ENCODE results near the gene PATJ. TPM values are rescaled to one million over a fixed set of nuclear protein-coding genes. Genes with fewer than 3 reads are reported as not detected.

Gene PATJ
- total RNA-seq, 1 experiment from 2014 or later: 57.9 TPM

DNA sequence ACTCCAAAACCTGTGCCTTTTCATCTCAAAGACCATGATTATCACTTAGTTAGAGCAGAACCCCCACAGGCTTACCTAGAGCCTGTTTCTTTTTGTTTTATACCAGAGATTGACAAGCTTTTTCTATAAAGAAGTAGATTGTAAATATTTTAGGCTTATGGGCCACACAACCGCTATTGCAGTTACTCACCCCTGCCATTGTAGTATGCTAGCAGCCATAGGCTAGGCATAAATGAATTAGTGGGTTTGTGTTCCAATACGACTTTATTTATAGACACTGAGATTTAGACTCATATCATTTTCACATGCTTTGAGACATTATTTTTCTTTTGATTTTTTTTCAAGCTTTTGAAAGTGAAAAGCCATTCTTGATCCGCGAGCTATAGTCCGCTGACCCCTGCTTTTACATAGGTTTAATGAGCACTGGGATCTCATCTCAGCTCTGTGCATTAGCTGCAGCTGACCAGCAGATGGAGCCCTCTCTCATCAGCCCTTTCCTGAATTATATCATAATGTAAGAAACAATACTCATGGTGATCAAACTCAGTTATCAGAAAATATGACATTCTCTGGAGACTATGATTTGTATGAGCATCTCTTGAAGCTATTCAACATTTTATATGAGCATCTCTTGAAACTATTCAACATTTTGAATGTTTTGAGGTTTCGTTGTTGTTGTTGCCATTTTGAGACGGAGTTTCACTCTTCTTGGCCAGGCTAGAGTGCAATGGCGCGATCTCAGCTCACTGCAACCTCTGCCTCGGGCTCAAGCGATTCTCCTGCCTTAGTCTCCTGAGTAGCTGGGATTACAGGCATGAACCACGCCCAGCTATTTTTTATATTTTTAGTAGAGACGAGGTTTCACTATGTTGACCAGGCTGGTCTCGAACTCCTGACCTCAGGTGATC is 340.4 kb downstream of the PATJ start:
- Mint-ChIP-seq H3K27me3 (ENCODE audit: low read depth) (no peaks in the 10 kb centered on the region), H3K9me3 (no peaks in the 10 kb centered on the region), H3K27ac (peak overlapping the region; percentile 19), H3K4me1 (no peaks in the 10 kb centered on the region), H3K4me3 (no peak overlapping the region), H3K36me3 (peaks cover 15% of the 10 kb centered on the region; the same call in 1 of the 2 replicates)
- TF ChIP-seq, protein P1, sequence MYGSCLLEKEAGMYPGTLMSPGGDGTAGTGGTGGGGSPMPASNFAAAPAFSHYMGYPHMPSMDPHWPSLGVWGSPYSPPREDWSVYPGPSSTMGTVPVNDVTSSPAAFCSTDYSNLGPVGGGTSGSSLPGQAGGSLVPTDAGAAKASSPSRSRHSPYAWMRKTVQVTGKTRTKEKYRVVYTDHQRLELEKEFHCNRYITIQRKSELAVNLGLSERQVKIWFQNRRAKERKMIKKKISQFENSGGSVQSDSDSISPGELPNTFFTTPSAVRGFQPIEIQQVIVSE (CRISPR knock-in tag; IDR thresholded peaks at IDR 0.05; ENCODE audit: borderline replicate concordance): no peak
- TF ChIP-seq ZNF317 (CRISPR knock-in tag; IDR thresholded peaks at IDR 0.05; ENCODE audit: borderline replicate concordance, low read depth) (no peak), ZNF671 (CRISPR knock-in tag; IDR thresholded peaks at IDR 0.05) (no peak), CREB1 (CRISPR knock-in tag; IDR thresholded peaks at IDR 0.05) (no peak), FOXJ3 (CRISPR knock-in tag; IDR thresholded peaks at IDR 0.05; ENCODE audit: borderline replicate concordance) (no peak)
- TF ChIP-seq, protein P2, sequence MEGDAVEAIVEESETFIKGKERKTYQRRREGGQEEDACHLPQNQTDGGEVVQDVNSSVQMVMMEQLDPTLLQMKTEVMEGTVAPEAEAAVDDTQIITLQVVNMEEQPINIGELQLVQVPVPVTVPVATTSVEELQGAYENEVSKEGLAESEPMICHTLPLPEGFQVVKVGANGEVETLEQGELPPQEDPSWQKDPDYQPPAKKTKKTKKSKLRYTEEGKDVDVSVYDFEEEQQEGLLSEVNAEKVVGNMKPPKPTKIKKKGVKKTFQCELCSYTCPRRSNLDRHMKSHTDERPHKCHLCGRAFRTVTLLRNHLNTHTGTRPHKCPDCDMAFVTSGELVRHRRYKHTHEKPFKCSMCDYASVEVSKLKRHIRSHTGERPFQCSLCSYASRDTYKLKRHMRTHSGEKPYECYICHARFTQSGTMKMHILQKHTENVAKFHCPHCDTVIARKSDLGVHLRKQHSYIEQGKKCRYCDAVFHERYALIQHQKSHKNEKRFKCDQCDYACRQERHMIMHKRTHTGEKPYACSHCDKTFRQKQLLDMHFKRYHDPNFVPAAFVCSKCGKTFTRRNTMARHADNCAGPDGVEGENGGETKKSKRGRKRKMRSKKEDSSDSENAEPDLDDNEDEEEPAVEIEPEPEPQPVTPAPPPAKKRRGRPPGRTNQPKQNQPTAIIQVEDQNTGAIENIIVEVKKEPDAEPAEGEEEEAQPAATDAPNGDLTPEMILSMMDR (IDR thresholded peaks at IDR 0.05): peak; percentile 86
- peak; percentile 57 for DNase-seq (ENCODE audit: low spot score)
- POLR2A ChIA-PET: no interaction called here
- ATAC-seq: peak; percentile 94
- CTCF ChIA-PET: interaction anchor here (0.5 to 2.7 kb wide), 40 partner anchors 8 to 350 kb away, joined by 3 to 38 read pairs (median 4); no protein-coding TSS in a partner anchor

DNA sequence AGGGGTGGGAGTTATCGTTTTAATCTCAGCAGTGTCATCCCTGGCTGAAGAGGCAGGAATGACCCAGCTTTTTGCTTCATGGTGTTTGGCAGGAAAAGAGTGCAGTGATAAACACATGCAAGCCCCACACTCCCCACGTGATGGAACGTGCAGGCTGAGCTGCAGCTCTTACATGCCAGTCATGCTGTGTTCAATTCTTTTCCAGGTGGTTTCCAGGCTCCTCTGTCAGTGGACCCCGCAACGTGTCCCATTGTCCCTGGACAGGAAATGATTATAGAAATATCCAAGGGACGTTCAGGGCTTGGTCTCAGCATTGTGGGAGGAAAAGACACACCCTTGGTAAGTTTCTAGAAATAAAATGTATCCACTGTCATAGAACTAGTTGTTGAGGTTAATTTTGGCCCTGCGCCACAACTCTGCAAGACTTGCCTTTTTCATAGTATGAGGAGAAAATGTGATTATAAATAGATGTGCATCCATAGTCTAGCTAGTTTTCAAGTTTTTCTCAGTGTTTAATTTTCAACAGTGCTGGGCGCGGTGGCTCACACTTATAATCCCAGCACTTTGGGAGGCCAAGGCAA is 342.1 kb downstream of the PATJ start:
- H3K36me3 Mint-ChIP-seq: peaks cover 10% of the 10 kb centered on the region; the same call in 1 of the 2 replicates
- ATAC-seq (no peak), DNase-seq (ENCODE audit: low spot score) (no peak)
- TF ChIP-seq, protein P1 (CRISPR knock-in tag; IDR thresholded peaks at IDR 0.05; ENCODE audit: borderline replicate concordance): no peak
- TF ChIP-seq, protein P3, sequence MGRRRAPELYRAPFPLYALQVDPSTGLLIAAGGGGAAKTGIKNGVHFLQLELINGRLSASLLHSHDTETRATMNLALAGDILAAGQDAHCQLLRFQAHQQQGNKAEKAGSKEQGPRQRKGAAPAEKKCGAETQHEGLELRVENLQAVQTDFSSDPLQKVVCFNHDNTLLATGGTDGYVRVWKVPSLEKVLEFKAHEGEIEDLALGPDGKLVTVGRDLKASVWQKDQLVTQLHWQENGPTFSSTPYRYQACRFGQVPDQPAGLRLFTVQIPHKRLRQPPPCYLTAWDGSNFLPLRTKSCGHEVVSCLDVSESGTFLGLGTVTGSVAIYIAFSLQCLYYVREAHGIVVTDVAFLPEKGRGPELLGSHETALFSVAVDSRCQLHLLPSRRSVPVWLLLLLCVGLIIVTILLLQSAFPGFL (CRISPR knock-in tag; IDR thresholded peaks at IDR 0.05; ENCODE audit: borderline replicate concordance): no peak
- TF ChIP-seq IRF2 (CRISPR knock-in tag; IDR thresholded peaks at IDR 0.05; ENCODE audit: borderline replicate concordance, low read depth) (no peak), ZNF138 (CRISPR knock-in tag; conservative IDR thresholded peaks at IDR 0.05) (no peak), TP53 (CRISPR knock-in tag; IDR thresholded peaks at IDR 0.05) (no peak), ELF4 (CRISPR knock-in tag; IDR thresholded peaks at IDR 0.05; ENCODE audit: low read depth) (no peak), ZNF671 (CRISPR knock-in tag; IDR thresholded peaks at IDR 0.05) (no peak), GRHL2 (CRISPR knock-in tag; IDR thresholded peaks at IDR 0.05; ENCODE audit: insufficient replicate concordance, severe bottlenecking) (no peak), NR1H2 (CRISPR knock-in tag; IDR thresholded peaks at IDR 0.05) (no peak), NFYB (CRISPR knock-in tag; conservative IDR thresholded peaks at IDR 0.05; ENCODE audit: low read depth) (no peak), GABPB1 (CRISPR knock-in tag; IDR thresholded peaks at IDR 0.05) (no peak), ZNF121 (CRISPR knock-in tag; IDR thresholded peaks at IDR 0.05) (no peak), ZBTB21 (CRISPR knock-in tag; IDR thresholded peaks at IDR 0.05; ENCODE audit: borderline replicate concordance) (no peak), ZNF423 (CRISPR knock-in tag; IDR thresholded peaks at IDR 0.05) (no peak)
- TF ChIP-seq, protein P4, sequence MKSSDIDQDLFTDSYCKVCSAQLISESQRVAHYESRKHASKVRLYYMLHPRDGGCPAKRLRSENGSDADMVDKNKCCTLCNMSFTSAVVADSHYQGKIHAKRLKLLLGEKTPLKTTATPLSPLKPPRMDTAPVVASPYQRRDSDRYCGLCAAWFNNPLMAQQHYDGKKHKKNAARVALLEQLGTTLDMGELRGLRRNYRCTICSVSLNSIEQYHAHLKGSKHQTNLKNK (CRISPR knock-in tag; IDR thresholded peaks at IDR 0.05): no peak
- TF ChIP-seq, protein P2 (IDR thresholded peaks at IDR 0.05): no peak
- TF ChIP-seq, protein P5, sequence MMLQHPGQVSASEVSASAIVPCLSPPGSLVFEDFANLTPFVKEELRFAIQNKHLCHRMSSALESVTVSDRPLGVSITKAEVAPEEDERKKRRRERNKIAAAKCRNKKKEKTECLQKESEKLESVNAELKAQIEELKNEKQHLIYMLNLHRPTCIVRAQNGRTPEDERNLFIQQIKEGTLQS (CRISPR knock-in tag; conservative IDR thresholded peaks at IDR 0.05): no peak
- ChIA-PET CTCF (interaction anchor here (2.7 kb wide), 1 partner anchor 47 kb away, joined by 27 read pairs; no protein-coding TSS in a partner anchor), POLR2A (no interaction called here)
- peaks cover 4% of the 10 kb centered on the region for H3K4me1 Mint-ChIP-seq
- H3K9me3 Mint-ChIP-seq: no peaks in the 10 kb centered on the region
- H3K27me3 Mint-ChIP-seq (ENCODE audit: low read depth): no peaks in the 10 kb centered on the region
- H3K4me3 Mint-ChIP-seq: no peak overlapping the region
- no peak overlapping the region for H3K27ac Mint-ChIP-seq

Data from WTC11 (cell line).